OCI-LY1 (cell line): Measurements from ENCODE around the gene OR5AN1.
"Not testable (repeated sequence)": the region's sequence is repeated elsewhere in the genome, so short reads cannot be mapped to it uniquely, and the experiment has no call there.

Source experiments
- H2AFZ ChIP-seq: fragments of 200-600 bp; sonication (generic), shearing (Covaris generic); 2 replicates; pipeline ENCODE4 v1.6.0; 2014; ENCODE audit warnings: antibody characterized with exemption, mild to moderate bottlenecking, low read length
- H3F3A ChIP-seq: fragments of 200-600 bp; sonication (generic), shearing (Covaris generic); 2 replicates; pipeline ENCODE4 v1.6.0; 2014; ENCODE audit warnings: mild to moderate bottlenecking, antibody characterized with exemption, low read length, moderate library complexity; ENCODE audit not compliant: insufficient read depth
- H3K27ac ChIP-seq: fragments of 200-600 bp; sonication (generic); 2 replicates; pipeline ENCODE4 v1.5.1; 2014; ENCODE audit warnings: low read length, mixed run types, mild to moderate bottlenecking, low read depth; ENCODE audit not compliant: poor library complexity, severe bottlenecking
- H3K27me3 ChIP-seq: fragments of 200-600 bp; sonication (generic); 2 replicates; pipeline ENCODE4 v1.6.0; 2014; ENCODE audit warnings: antibody characterized with exemption, mild to moderate bottlenecking, low read length, moderate library complexity; ENCODE audit not compliant: insufficient read depth
- H3K36me3 ChIP-seq: fragments of 200-600 bp; sonication (generic); 2 replicates; pipeline ENCODE4 v1.6.1; 2014; ENCODE audit warnings: mild to moderate bottlenecking, antibody characterized with exemption, low read length, moderate library complexity, mixed read lengths; ENCODE audit not compliant: insufficient read depth
- H3K4me1 ChIP-seq: fragments of 200-600 bp; sonication (generic); 2 replicates; pipeline ENCODE4 v1.5.1; 2014; ENCODE audit warnings: mild to moderate bottlenecking, low read length, moderate library complexity; ENCODE audit not compliant: insufficient read depth, severe bottlenecking
- H3K4me2 ChIP-seq: fragments of 200-600 bp; sonication (generic), shearing (Covaris generic); 2 replicates; pipeline ENCODE4 v1.6.1; 2014; ENCODE audit warnings: low read length
- H3K4me3 ChIP-seq: fragments of 200-600 bp; sonication (generic); 2 replicates; pipeline ENCODE4 v1.5.1; 2014; ENCODE audit warnings: low read length, low read depth, mild to moderate bottlenecking, mixed read lengths; ENCODE audit not compliant: poor library complexity, severe bottlenecking
- H3K79me2 ChIP-seq: fragments of 200-600 bp; shearing (Covaris generic); 2 replicates; pipeline ENCODE4 v1.6.1; 2016; ENCODE audit warnings: mixed run types, low read length, mixed read lengths; ENCODE audit not compliant: insufficient read depth
- H3K9ac ChIP-seq: fragments of 200-600 bp; sonication (generic), shearing (Covaris generic); 2 replicates; pipeline ENCODE4 v1.6.1; 2014; ENCODE audit warnings: mild to moderate bottlenecking, low read length, mixed read lengths
- H3K9me2 ChIP-seq: fragments of 200-600 bp; sonication (generic), shearing (Covaris generic); 2 replicates; pipeline ENCODE4 v1.6.1; 2014; ENCODE audit warnings: low read depth, mild to moderate bottlenecking, low read length, mixed read lengths
- H3K9me3 ChIP-seq: fragments of 200-600 bp; shearing (Covaris generic); 2 replicates; pipeline ENCODE4 v1.6.1; 2014; ENCODE audit warnings: low read length, mixed read lengths
- H4K20me1 ChIP-seq: fragments of 200-600 bp; sonication (generic), shearing (Covaris generic); 2 replicates; pipeline ENCODE4 v1.6.0; 2016; ENCODE audit warnings: mild to moderate bottlenecking, low read length; ENCODE audit not compliant: insufficient read depth
- CTCF ChIP-seq: fragments of 200-600 bp; sonication (generic), shearing (Covaris generic); IDR thresholded peaks from 2 replicates; pipeline ENCODE4 v1.5.1; 2017; ENCODE audit warnings: mild to moderate bottlenecking, antibody characterized with exemption, low read length, moderate library complexity, mixed read lengths
- EZH2 ChIP-seq: fragments of 200-600 bp; sonication (generic), shearing (Covaris generic); IDR thresholded peaks from 2 replicates; pipeline ENCODE4 v1.8.0; 2017; ENCODE audit warnings: borderline replicate concordance, mixed run types, mild to moderate bottlenecking, antibody characterized with exemption, low read length, moderate library complexity, mixed read lengths

The OR5AN1 gene

GRCh38 chr11:59358020-59358419 lies 675 bp upstream of the OR5AN1 start:
- Histone ChIP-seq H3K79me2 (no peaks in the 10 kb centered on the region), H2AFZ (no peak overlapping the region), H3K9me3 (no peaks in the 10 kb centered on the region), H3K4me2 (no peak overlapping the region), H3K36me3 (no peaks in the 10 kb centered on the region), H3K27ac (no peak overlapping the region), H3F3A (no peaks in the 10 kb centered on the region), H4K20me1 (no peaks in the 10 kb centered on the region), H3K9me2 (no peaks in the 10 kb centered on the region), H3K9ac (no peak overlapping the region), H3K4me3 (no peak overlapping the region), H3K4me1 (no peaks in the 10 kb centered on the region), H3K27me3 (no peaks in the 10 kb centered on the region)
- no peak for TF ChIP-seq EZH2

GRCh38 chr11:59365232-59366018 lies 6.7 kb downstream of the OR5AN1 start:
- Histone ChIP-seq H2AFZ (no peak overlapping the region), H3K27me3 (no peaks in the 10 kb centered on the region), H3K79me2 (no peaks in the 10 kb centered on the region), H3K27ac (no peak overlapping the region), H3K4me1 (no peaks in the 10 kb centered on the region), H3K4me3 (no peak overlapping the region), H3K4me2 (no peak overlapping the region), H3F3A (no peaks in the 10 kb centered on the region), H3K9me2 (no peaks in the 10 kb centered on the region), H3K9ac (no peak overlapping the region), H3K9me3 (no peaks in the 10 kb centered on the region), H4K20me1 (no peaks in the 10 kb centered on the region), H3K36me3 (no peaks in the 10 kb centered on the region)
- TF ChIP-seq CTCF = no peak
- TF ChIP-seq EZH2 = no peak

GRCh38 chr11:59368238-59369022 lies 9.7 kb downstream of the OR5AN1 start:
- no peaks in the 10 kb centered on the region for H3K36me3 ChIP-seq
- no peaks in the 10 kb centered on the region for H3K4me1 ChIP-seq
- H3K4me3 ChIP-seq = no peak overlapping the region
- H4K20me1 ChIP-seq = no peaks in the 10 kb centered on the region
- no peak overlapping the region for H3K4me2 ChIP-seq
- H3K79me2 ChIP-seq = no peaks in the 10 kb centered on the region
- H3K27me3 ChIP-seq = no peaks in the 10 kb centered on the region
- no peaks in the 10 kb centered on the region for H3F3A ChIP-seq
- H2AFZ ChIP-seq = no peak overlapping the region
- H3K9me3 ChIP-seq = no peaks in the 10 kb centered on the region
- H3K9ac ChIP-seq = no peak overlapping the region
- no peaks in the 10 kb centered on the region for H3K9me2 ChIP-seq
- no peak for TF ChIP-seq EZH2
- no peak for TF ChIP-seq CTCF
- no peak overlapping the region for H3K27ac ChIP-seq

- not testable (repeated sequence) for H3K79me2 ChIP-seq, H3K9ac ChIP-seq, H3K36me3 ChIP-seq, H2AFZ ChIP-seq, H3K9me2 ChIP-seq, H3K4me2 ChIP-seq, H3K4me3 ChIP-seq, H3K4me1 ChIP-seq, H3F3A ChIP-seq, H3K9me3 ChIP-seq, H4K20me1 ChIP-seq, H3K27me3 ChIP-seq, H3K27ac ChIP-seq
Measured at GRCh38 chr11:59372324-59372723, 13.6 kb downstream of the OR5AN1 start.
